Caco-2 (cell line): ENCODE results near the gene SNX33. TPM values are rescaled to one million over a fixed set of nuclear protein-coding genes. Genes with fewer than 3 reads are reported as not detected.
A peak's percentile ranks its signal among the peaks of the same experiment; 100 is the strongest.
"Not testable (repeated sequence)": the region's sequence is repeated elsewhere in the genome, so short reads cannot be mapped to it uniquely, and the experiment has no call there.

Experiments
- BruUV-seq: library from RNA; stranded (reverse); fragments of 400-500 nt; replicated peaks from 2 replicates; lab custom pipeline; 2021; lab: Mats Ljungman, UMichigan
- CTCF ChIA-PET: fragments of 300-600 bp; sonication (Branson Sonifier 250); formaldehyde crosslinking; loops from one replicate; lab custom pipeline; 2022; ENCODE audit warnings: antibody characterized with exemption; lab: Charles Lee
- POLR2A ChIA-PET: fragments of 300-600 bp; sonication (Branson Sonifier 250); formaldehyde crosslinking; loops from one replicate; lab custom pipeline; 2022; ENCODE audit warnings: antibody characterized with exemption; lab: Charles Lee
- DNase-seq, 2 experiments: peaks; one replicate each; pipeline versions ENCODE4 v3.0.0 to v3.0.0-alpha.2; 2020 to 2022
- H3K27me3 ChIP-seq: replicated peaks from 2 replicates; pipeline ENCODE4 v1.6.0; 2011; ENCODE audit warnings: low read length; ENCODE audit not compliant: control insufficient read depth, insufficient read depth
- H3K36me3 ChIP-seq: 2 replicates; pipeline ENCODE4 v1.5.1; 2011; ENCODE audit warnings: low read length; ENCODE audit not compliant: control insufficient read depth, insufficient read depth
- H3K4me1 ChIP-seq: fragments of 250-450 bp; sonication (Bioruptor Pico); 2 replicates; pipeline ENCODE4 v1.5.1; 2020; ENCODE audit warnings: mild to moderate bottlenecking
- H3K4me3 ChIP-seq: 2 replicates; pipeline ENCODE4 v1.5.1; 2011; ENCODE audit warnings: low read depth, mild to moderate bottlenecking, control low read depth, low read length
- H3K9me3 ChIP-seq: fragments of 250-450 bp; sonication (Bioruptor Pico); 2 replicates; pipeline ENCODE4 v1.5.1; 2020; ENCODE audit warnings: mild to moderate bottlenecking, moderate library complexity
- H3K27ac Mint-ChIP-seq: one replicate; pipeline ENCODE4 v1.8.0; 2022; ENCODE audit warnings: mixed read lengths; ENCODE audit not compliant: unreplicated experiment
- H3K27me3 Mint-ChIP-seq: one replicate; pipeline ENCODE4 v1.8.0; 2022; ENCODE audit warnings: mixed read lengths; ENCODE audit not compliant: insufficient read depth, unreplicated experiment
- H3K36me3 Mint-ChIP-seq: one replicate; pipeline ENCODE4 v1.8.0; 2022; ENCODE audit warnings: mild to moderate bottlenecking, mixed read lengths; ENCODE audit not compliant: insufficient read depth, unreplicated experiment
- H3K4me1 Mint-ChIP-seq: one replicate; pipeline ENCODE4 v1.8.0; 2022; ENCODE audit warnings: low read depth, mixed read lengths; ENCODE audit not compliant: unreplicated experiment
- H3K4me3 Mint-ChIP-seq: one replicate; pipeline ENCODE4 v1.8.0; 2022; ENCODE audit warnings: mild to moderate bottlenecking, moderate library complexity, mixed read lengths; ENCODE audit not compliant: unreplicated experiment
- H3K9me3 Mint-ChIP-seq: one replicate; pipeline ENCODE4 v1.8.0; 2022; ENCODE audit warnings: mixed read lengths; ENCODE audit not compliant: unreplicated experiment
- CTCF ChIP-seq, 2 experiments: fragments of 200-600 bp in 1 of 2; IDR thresholded peaks; 1 replicate in 1 of 2; 2 replicates in 1 of 2; pipeline versions ENCODE4 v1.5.1 to v1.8.0; 2011 to 2022; ENCODE audit warnings: antibody characterized with exemption in 1 of 2, control low read depth in 1 of 2, inconsistent platforms in 1 of 2, low read depth in 1 of 2, low read length in 1 of 2, mild to moderate bottlenecking in 1 of 2, moderate library complexity in 1 of 2; ENCODE audit not compliant: insufficient read depth in 1 of 2, severe bottlenecking in 1 of 2, unreplicated experiment in 1 of 2
- intact Hi-C: fragments of 100-400 bp; cut with micrococcal nuclease; formaldehyde crosslinking; loops from one replicate; pipeline ENCODE4 v1.10.0; 2022; ENCODE audit not compliant: unreplicated experiment
- total RNA-seq: library from RNA; stranded (reverse); gene quantifications from 2 replicates; pipeline ENCODE4 v1.2.3, GENCODE V29; 2022

Gene SNX33
- total RNA-seq, 1 experiment from 2014 or later = 19.4 TPM

- DNase-seq = peak; percentile 80 to 90
- POLR2A ChIA-PET = interaction anchor here (0.5 kb wide), 1 partner anchor 628 kb away, joined by 5 read pairs; no protein-coding TSS in a partner anchor
- peak; percentile 48 to 67 for TF ChIP-seq CTCF (IDR thresholded peaks at IDR 0.05; ENCODE audit: insufficient read depth in 1 of 2, low read depth in 1 of 2, low read length in 1 of 2, severe bottlenecking in 1 of 2, unreplicated experiment in 1 of 2)
Observed at GRCh38 chr15:75686212-75686642, 38.5 kb downstream of the SNX33 start.

GRCh38 chr15:75687486-75688277 is 40.0 kb downstream of the SNX33 start:
- H3K36me3 Mint-ChIP-seq = peaks cover 6% of the 10 kb centered on the region
- no peaks in the 10 kb centered on the region for H3K27me3 Mint-ChIP-seq
- no peak for DNase-seq
- BruUV-seq = no TSS peak
- intact Hi-C loops = no loop called here
- POLR2A ChIA-PET = no interaction called here
- no peak for TF ChIP-seq CTCF (IDR thresholded peaks at IDR 0.05; ENCODE audit: insufficient read depth in 1 of 2, low read depth in 1 of 2, low read length in 1 of 2, severe bottlenecking in 1 of 2, unreplicated experiment in 1 of 2)
- Histone ChIP-seq H3K4me1 (no peaks in the 10 kb centered on the region), H3K36me3 (no peaks in the 10 kb centered on the region), H3K9me3 (no peaks in the 10 kb centered on the region), H3K4me3 (no peak overlapping the region), H3K27me3 (no peaks in the 10 kb centered on the region)
- H3K4me3 Mint-ChIP-seq = no peak overlapping the region
- H3K4me1 Mint-ChIP-seq = no peaks in the 10 kb centered on the region
- no peak overlapping the region for H3K27ac Mint-ChIP-seq
- no peaks in the 10 kb centered on the region for H3K9me3 Mint-ChIP-seq
- CTCF ChIA-PET = no interaction called here

More at GRCh38 chr15:75686212-75686642, 38.5 kb downstream of the SNX33 start:
- H3K27me3 Mint-ChIP-seq, H3K36me3 ChIP-seq, H3K4me3 ChIP-seq, H3K27ac Mint-ChIP-seq, H3K9me3 Mint-ChIP-seq, intact Hi-C loops, H3K9me3 ChIP-seq, BruUV-seq, H3K4me1 Mint-ChIP-seq, H3K27me3 ChIP-seq, H3K4me1 ChIP-seq, H3K36me3 Mint-ChIP-seq, H3K4me3 Mint-ChIP-seq: not testable (repeated sequence)
- CTCF ChIA-PET = interaction anchor here (0.6 to 1.0 kb wide), 18 partner anchors 8 to 358 kb away, joined by 3 to 14 read pairs (median 4); partner anchors contain the start of genes IMP3, SNUPN and SNX33

DNA sequence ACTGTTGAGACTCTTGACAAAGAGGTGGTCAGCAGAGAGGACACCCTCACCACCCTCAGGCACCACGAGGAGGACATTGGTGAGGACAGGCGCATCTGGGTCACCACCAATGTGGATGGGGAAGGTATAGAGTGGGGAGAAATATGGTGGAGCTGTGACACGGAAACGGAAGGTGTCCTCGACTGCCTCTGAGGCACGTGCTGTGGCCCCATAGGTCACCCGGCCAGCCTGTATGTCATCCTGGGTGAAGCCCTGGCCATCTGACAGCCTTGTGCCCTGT is 40.5 kb downstream of the SNX33 start:
- Mint-ChIP-seq H3K9me3 (no peaks in the 10 kb centered on the region), H3K36me3 (peaks cover 6% of the 10 kb centered on the region), H3K4me1 (no peaks in the 10 kb centered on the region), H3K27ac (no peak overlapping the region), H3K4me3 (no peak overlapping the region), H3K27me3 (no peaks in the 10 kb centered on the region)
- intact Hi-C loops = no loop called here
- Histone ChIP-seq H3K9me3 (no peaks in the 10 kb centered on the region), H3K4me1 (no peaks in the 10 kb centered on the region), H3K27me3 (no peaks in the 10 kb centered on the region), H3K4me3 (no peak overlapping the region), H3K36me3 (no peaks in the 10 kb centered on the region)
- ChIA-PET POLR2A (no interaction called here), CTCF (no interaction called here)
- TF ChIP-seq CTCF (IDR thresholded peaks at IDR 0.05; ENCODE audit: insufficient read depth in 1 of 2, low read depth in 1 of 2, low read length in 1 of 2, severe bottlenecking in 1 of 2, unreplicated experiment in 1 of 2) = no peak
- no peak for DNase-seq
- no TSS peak for BruUV-seq
